Activated CD4-positive, alpha-beta T cell treated with anti-CD3 and anti-CD28 coated beads, Interleukin-2, Interleukin-4, amounts not matched to agents 100 ng/mL and 50 ng/mL, durations not matched to agents 16 hours and 8 hours (primary cell): ENCODE results near the gene TTC39C.

ENCODE experiments used
- DNase-seq: peaks from one replicate; pipeline ENCODE4 v3.0.0-alpha.2; 2020; ENCODE audit warnings: low spot score

TTC39C gene

DNA sequence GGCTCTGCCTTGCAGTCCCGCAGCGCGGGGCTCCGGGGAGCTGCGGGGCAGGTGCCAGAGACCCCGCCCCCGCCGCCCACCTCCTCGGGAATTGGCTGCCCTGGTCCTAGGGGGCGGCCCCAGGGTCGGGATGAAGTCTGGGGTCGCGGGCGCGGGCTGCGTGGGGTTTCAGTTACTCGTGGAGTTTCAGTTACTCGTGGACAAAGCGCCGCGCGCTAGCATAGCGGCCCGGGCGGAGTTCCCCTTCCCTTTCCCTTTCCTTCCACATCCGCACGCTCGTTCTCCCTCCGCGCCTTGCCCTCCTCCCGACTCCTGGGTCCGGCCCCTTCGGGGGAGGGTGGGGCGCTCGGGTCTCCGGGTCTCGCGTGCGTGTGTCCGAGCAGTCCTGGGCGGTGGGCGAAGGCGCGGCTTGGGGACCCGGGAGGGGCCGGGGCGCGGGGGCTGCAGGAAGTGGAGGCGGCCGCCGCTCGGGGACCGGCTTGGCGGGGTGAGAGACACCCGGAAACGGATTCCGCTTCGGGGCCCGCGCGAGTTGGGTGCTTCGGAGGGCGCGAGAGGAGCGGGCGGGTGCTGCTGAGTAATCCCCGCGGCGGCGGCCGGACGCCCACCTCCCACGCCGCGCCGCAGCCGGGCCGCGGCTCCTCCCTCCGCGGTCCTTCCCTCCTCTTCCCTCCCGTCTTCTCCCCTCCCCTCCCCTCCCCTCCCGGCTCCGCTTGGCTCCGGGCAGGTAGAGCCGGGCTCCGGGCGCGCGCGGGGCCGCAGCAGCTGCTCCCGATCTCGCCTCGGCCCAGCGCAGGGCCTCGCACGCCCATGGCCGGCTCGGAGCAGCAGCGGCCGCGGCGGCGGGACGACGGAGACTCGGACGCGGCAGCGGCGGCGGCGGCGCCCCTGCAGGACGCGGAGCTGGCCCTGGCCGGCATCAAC is at the start of gene TTC39C:
TTC39C (plus strand) TSS at position 693 of the 924 bp plus-strand sequence; CDS start at position 811, 118 bp downstream.
- DNase-seq: peak; percentile 81

DNA sequence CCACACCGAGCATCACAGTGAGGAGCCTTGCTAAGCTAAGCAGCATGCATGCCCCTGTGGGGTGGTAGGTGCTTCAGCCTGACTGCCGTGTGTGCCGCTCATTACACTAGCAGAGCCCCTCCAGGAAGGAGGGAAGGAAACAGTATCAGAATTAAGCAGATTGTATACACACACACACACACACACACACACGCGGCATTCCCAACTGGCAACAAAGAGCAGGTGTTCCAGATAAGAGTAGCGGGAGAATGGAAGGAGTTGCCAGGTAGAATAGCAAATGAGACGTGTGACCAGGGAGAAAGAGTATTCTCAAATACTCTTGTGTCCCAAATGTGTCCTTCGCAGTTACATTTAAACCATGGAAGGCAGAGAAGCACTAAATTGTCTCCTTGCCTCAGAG is 47.6 kb upstream of the TTC39C start:
- DNase-seq: no peak

DNA sequence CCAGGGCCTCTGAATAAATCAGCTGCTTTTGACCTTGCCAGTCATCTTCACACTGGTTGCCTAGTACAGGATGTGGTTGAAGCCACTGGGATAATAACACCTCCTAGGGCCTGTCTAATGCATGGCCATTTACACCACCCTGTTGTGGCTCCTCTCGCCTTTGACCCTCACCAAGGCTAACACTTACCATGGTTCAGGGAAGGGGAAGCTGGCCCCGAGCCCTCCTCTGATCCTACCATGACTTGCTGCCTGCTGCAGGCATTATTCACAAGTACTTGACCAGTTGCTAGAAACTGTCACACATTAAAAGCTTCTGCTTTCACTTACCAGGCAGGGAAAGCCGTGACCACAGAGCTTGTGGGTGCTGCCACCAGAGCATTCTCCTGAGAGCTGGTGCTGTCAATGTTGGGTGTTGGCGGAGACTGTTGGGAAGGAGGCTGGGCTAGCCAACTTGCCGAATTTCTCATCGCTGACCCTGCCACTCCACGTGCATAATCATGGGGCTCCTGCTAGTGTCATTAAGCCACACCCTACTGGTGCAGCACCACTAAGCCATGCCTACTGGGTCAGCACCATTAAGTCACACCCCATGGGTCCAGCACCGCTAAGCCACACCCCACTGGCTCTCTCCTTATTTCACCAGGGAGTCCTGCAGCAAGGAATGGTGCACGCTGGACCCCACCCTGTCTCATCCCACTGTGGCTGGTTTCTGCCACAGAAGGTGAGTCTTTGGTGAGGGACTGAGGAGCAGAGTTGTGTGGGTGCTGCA is 47.0 kb upstream of the TTC39C start:
- DNase-seq: peak; percentile 62

DNA sequence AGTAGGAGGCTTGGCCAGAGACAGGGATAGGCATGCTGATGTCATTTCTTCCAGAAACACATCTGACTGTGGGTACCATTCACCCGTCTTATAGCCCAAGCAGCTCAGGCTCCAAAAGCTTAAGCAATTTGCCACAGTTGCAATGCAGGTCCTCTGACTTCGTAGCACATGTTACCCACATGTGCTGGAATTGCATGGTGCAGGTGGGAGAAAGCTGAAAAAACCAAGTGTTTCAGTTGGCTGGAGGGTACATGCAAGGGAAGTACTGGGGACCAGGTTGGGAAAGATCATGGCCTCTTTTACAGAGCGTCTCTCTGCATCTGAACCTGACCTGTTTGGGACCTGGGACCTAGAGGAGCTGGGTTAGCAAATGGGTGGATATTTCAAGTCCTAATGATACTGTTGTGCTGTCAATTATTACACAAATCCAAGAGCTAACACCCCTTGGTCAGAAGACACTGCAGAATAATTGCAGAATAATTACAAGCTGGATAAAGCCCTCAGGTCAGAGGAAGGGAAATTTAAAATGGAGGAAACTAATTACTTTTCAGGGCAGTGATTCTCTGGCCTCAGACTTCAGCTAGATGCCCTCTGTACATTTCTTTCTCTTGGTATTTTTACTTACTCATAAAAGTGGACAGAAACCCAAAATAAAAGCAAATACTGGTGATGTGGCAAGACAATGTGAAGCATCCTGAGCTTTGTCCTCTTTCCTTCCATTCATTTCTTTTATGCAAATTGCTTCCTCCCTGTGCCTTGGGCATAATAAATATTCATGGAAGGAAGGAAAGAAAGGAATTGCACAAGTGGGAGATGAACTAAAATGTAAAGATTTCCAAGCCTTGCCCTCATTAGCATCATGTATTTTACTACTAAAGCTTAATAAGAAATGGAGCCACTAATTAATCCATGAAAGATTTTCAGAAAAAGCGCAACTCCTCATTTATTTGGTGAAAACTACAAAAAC is 45.6 kb upstream of the TTC39C start:
- DNase-seq: no peak

DNA sequence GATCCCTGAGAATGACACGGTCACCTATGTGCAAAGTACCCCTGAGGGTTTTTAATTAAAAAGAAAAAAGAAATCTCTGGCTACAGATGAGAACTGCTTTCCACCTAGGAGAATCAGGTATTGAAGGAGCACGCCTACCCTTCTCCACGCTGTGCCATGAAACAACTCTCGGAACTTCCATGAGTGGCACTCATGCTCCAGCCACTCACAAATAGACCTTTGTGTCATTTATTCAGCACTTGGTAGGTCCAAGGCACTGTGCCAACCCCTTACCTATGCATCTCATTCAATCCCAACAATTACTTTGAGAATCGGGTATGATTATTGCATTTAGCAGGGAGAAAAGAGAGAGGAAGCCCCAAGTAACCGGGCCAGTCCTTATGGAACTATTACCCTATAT is 44.9 kb upstream of the TTC39C start:
- DNase-seq: no peak

DNA sequence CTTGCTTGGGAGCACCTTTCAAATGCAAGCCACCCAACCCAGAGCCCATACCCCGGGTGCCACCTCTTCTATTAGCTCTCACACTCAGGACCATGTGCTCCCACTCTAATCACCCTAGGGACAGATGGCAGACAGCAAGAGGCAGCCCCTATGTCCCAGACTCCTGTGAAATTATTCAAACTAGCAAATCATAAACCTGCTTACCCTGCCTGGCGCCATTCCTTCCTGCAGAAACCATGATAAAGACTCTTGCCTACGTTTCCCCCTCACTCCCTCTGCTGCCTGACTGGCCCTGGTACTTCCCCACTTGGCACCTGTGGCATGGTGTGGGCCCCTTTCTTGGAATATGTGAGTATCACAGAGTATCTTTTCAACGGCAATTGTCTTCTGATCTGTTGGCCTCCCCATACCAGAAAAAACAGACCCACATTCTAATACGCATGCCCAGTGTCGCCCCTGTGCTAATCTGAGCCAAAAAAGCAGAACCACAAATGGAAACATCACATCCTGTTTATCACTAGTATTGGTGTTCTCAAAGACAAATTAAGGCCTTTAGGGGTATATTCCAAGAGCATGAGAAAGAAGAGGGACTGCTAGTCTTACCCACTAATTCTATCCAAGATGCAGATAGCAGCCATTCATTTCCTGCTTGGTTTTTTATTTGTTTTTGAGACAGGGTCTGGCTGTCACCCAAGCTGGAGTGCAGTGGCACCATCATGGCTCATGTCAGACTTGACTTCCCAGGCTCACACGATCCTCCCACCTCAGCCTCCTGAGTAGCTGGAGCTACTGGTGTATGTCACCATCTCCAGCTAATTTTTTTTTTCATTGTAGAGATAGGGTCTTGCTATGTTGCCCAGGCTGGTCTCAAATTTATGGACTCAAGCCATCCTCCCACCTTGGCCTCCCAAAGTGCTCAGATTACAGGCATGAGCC is 44.1 kb upstream of the TTC39C start:
- peak; percentile 47 for DNase-seq

DNA sequence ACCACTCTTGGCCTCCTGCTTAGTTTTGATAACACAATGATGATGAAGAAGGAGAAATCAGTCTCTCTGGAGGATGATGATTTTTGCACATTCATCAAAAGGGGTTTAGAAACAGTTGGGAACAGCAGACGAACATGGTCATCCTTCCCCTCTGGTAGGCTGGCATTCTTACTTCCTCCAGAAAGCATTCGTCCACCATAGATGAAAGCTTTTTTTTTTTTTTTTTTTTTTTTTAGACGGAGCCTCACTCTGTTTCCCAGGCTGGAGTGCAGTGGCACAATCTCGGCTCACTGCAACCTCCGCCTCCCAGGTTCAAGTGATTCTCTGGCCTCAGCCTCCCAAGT is 43.5 kb upstream of the TTC39C start:
- DNase-seq: no peak

DNA sequence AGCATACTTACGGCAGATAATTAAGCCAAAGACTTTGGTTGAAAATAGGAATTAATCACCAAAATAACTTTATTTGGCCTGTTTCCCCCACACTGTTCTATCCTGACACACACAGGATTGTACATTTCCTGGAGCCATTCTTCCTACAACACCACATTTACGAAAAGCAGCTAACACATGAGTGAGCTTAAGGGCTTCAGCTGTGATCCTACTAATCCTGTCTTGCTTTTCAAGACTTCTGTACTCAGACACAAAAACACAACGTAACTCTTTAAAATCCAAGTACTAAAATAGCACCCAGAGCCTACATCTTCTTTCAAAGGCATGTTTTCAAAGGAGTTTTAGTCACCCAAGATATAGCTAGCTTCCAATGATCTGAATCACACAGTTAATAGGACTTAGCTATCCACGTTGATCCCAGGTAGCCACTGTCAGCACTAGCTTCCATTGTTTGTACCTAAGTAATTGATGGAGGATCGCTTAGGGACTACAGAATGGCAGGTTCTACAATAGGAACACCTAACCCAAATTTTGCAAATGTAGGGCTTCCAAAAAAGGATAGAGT is 42.8 kb upstream of the TTC39C start:
- no peak for DNase-seq

DNA sequence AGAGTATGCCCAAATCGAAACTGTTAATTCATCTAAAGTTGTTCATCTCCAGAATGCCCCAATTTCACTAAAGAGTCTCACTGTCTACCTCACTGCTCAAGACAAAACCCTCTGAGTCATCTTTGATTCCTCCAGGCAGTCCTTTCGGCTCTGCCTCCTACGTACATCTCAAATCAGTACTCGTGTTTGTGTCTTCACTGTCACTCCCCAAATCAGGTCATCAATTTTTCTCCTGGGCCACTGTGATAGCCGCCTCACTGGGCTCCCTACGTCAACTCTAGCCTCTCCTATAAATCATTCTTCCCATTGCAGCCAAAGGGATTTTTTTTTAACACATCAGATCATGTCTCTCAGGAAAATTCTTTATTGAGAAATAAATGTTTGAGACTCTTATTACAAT is 42.1 kb upstream of the TTC39C start:
- peak; percentile 90 for DNase-seq

DNA sequence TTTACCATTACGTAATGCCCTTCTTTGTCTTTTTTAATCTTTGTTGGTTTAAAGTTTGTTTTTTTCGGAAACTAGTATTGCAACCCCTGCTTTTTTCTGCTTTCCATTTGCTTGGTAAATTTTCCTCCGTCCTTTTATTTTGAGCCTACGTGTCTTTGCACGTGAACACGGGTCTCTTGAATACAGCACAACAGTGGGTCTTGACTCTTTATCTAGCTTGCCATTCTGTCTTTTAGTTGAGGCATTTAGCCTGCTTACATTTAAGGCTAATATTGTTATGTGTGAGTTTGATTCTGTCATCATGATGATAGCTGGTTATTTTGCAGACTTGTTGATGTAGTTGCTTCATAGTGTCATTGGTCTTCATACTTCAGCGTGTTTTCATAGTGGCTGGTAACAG is 37.5 kb upstream of the TTC39C start:
- DNase-seq: no peak

DNA sequence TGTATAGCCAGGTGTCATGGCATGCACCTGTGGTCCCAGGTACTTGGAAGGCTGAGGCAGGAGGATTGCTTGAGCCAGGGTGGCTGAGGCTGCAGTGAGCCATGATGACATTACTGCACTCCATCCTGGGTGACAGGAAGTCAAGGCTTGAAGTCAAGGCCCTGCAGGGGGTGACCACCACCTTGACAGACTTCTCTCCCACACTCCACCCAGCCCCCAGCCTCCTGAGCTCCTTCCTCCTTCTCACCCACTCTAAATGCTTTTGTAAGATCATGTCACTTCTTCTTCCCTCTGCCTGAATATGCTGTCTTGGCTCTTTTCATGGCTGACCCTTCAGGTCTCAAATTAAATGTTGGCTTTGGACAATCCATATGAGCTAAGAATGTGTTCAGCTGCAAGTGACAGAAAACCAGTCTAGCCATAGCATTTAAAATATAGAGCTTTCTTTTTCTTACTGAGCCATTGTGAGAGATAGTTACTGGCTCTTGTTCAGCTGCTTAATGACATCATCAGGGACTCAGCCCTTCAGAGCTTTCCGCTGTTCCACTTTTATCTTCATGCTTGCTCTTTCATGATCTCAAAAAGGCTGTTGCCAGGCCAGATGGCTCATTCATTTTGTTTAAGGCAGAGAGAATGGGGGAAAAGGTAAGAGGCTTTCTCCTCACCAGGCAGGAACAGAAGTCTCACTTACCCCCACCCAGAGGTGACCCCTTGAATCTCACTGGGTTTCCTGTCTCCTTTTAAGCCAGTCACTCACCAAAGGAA is 36.7 kb upstream of the TTC39C start:
- DNase-seq: no peak

DNA sequence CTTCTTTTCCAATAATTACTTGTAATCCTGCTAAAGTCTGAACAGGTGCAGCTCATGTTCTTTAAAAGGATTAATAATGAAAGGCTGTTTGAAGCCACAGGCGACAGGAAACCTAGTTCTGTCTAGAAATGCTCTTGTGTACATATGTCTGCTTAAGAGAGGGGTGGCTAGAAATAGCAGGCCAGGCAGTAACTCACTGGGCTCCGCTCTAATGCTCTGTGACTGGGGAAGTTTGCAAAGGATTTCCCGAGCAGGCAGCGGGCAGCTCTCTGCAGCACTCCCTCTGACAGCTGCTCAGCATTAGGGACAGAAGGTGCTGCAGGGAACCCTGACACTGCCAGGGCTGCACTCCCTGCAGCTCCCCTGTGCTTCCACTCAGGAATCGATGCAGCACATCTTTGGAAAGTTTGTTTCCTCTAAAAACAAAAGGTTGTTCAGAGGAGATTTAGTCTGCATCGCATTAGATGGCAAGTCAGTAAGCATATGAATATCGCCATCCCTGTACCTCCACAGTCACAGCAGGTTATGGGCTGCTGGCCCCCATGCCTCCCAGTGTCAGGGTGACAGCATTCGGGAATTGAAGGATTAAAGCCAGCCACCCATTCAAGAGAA is 33.1 kb upstream of the TTC39C start:
- no peak for DNase-seq

DNA sequence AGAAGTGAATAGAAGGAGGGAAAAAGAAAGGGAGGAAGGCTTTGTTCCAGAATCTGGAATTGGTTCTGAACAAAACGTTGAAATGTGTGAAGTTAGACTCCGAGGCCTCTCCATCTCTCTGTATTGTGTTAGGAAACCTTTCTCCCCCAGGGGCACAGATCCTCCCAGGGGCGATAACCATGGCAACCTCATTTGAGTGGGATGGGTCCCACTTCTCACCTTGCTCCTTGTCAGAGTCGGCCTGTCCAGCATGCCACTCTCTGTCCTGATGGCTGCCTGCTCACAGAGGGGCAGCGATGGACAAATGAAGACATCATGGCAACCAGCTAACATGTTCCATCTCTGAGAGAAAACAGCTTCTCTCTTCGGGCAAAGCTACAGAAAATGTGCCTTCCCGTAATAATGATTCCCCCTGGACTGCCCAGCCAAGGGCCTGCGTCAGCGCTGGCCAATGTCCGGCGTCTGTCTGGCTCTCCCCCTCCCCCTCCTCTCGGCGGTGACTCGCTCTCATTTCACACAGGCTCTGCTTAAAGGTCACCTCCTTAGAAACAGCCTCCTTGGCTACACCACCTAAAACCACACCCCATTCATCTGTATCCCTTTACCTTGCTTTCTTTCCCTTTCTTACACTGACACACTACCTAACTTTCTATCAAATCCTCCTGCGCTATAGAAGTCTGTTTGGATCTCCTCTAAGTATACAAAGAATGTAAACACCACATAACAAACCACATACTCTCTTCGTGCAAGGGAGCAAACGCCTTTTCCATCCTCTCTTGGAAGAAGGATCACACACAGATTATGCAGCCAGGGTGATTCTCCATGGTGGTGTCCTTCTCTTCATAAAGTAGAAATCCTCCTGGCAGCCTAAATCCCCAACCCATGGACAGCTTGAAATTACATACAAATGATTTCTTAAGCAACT is 32.1 kb upstream of the TTC39C start:
- no peak for DNase-seq

DNA sequence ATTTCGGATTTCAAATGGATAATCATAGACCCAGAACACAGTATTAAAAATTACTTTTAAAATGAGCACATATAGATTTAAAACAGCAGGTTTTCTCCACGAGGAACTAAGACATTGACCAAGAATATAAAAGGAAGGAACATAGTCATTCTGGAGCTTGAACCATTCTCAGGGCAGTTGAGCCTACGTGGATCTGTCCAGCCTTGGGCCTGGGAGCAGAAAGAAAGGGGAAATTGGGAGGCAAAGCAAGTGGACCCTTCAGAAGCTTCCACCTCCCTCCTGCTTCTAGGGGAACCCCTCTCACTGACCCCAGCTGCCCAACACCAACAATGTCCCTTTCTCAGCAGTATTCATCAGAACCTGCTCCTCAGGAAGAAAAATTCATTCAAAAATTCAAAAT is 31.4 kb upstream of the TTC39C start:
- DNase-seq: no peak

DNA sequence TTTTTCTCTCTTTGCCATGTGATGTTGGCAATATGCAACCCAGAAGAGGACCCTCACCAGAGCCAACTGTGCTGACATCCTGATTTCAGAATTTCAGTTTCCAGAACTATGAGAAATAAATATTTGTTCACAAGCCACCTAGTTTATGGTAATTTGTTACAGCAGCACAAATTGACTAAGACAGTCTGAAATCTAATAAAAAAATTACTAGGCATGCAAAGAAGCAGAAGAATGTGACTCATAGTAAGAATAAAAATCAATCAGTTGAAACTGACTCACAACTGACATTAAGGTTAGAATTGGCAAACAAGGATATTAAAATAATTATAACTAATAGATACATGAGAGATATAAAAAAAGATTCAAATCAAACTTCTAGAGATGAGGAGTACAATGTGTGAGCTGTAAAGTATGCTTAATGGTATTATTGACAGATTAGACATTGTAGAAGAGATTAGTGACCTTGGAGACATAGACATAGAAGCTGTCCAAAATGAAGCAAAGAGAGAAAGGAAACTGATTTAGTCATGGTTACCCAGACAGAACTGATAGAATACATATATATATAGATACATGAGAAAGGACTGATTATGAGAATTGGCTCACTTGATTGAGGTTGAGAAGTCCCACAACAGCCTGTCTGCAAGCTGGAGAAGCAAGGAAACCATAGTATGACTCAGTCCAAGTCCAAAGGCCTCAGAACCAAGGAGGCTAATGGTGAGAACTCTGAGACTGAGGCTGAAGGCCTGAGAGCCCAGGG is 27.8 kb upstream of the TTC39C start:
- DNase-seq: peak; percentile 71

DNA sequence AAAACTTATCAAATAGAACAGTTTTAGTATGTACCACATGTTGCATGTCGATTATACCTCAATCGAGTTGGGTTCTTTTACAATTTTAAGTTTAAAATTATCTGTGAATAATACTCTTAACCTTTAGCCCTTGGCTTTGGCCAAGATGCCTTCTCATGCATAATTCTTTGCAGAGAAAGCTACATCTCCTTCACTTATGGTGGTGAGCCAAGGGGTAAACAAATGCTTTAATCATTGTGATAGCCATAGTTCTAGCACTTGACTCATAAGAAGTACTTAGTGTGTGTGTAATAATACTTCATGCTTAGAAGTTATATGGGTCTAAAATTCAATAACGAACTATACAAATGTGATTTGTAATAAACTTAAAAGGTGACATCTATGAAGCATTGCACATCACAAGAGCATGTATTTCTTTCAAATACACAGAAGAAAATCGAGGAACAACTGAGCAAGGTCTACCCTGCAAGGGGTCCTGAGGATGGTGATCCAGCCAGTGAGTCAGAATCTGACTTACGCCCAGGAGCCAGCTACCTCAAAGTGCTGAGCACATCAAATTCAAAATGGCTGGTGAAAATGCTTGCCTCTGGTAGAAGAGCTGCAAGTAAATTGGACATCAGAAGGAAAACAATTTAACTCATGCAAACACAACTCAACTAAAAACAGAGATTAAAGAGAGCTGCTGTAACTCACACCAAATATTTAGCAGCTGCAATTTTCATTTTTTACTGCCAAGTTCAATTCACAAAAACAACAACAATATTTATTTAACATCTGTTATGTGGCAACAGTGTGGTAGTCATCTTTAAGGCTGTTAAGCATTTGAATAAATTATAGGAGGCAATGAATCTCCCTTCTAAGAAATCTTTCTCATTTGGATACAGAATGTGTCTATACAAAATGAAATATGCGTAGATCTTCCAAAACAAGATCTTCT is 23.8 kb upstream of the TTC39C start:
- no peak for DNase-seq
